IMR-90 (cell line): ENCODE measurements around the gene CUEDC2. TPM values are rescaled to one million over a fixed set of nuclear protein-coding genes. Genes with fewer than 3 reads are reported as not detected.

Experiments
- ATAC-seq: fragments of 200-7000 bp; cut with Tn5 transposase; 2 replicates; pipeline ENCODE4 v1.9.1; 2020; ENCODE audit warnings: low read depth, mild to moderate bottlenecking, moderate library complexity
- BruUV-seq: library from RNA; stranded (reverse); fragments of 400-500 nt; replicated peaks from 2 replicates; lab custom pipeline; 2021; lab: Mats Ljungman, UMichigan
- CTCF ChIA-PET: fragments of 300-600 bp; formaldehyde crosslinking; extraction: SDS; loops from one replicate; lab custom pipeline; 2021; ENCODE audit warnings: antibody characterized with exemption; lab: Yijun Ruan, JAX
- POLR2A ChIA-PET: fragments of 300-600 bp; sonication (Branson Sonifier 250); formaldehyde crosslinking; loops from one replicate; lab custom pipeline; 2022; ENCODE audit warnings: antibody characterized with exemption; ENCODE audit not compliant: unreplicated experiment; lab: Charles Lee
- DNase-seq: peaks from one replicate; pipeline ENCODE4 v3.0.0; 2013
- H2AFZ ChIP-seq: replicated peaks from 2 replicates; pipeline ENCODE3; 2013; ENCODE audit warnings: low read length, mild to moderate bottlenecking; ENCODE audit not compliant: poor library complexity
- H2AK5ac ChIP-seq: 2 replicates; pipeline ENCODE4 v1.6.1; 2013; ENCODE audit warnings: low read depth, low read length, inconsistent platforms
- H2AK9ac ChIP-seq: replicated peaks from 2 replicates; pipeline ENCODE3; 2013; ENCODE audit warnings: mild to moderate bottlenecking, low read depth, low read length, moderate library complexity; ENCODE audit not compliant: poor library complexity
- H2BK120ac ChIP-seq: 2 replicates; pipeline ENCODE4 v1.6.1; 2013; ENCODE audit warnings: low read depth, low read length, inconsistent platforms
- H2BK15ac ChIP-seq: 3 replicates; pipeline ENCODE4 v1.6.1; 2013; ENCODE audit warnings: low read depth, low read length, inconsistent platforms
- H2BK20ac ChIP-seq: 2 replicates; pipeline ENCODE4 v1.6.1; 2013; ENCODE audit warnings: low read depth, mild to moderate bottlenecking, inconsistent platforms, low read length, moderate library complexity
- H2BK5ac ChIP-seq: 2 replicates; pipeline ENCODE4 v1.6.1; 2013; ENCODE audit warnings: mild to moderate bottlenecking, low read depth, low read length, inconsistent platforms; ENCODE audit not compliant: poor library complexity, severe bottlenecking
- H3K14ac ChIP-seq: replicated peaks from 2 replicates; pipeline ENCODE4 v1.6.1; 2013; ENCODE audit warnings: low read depth, low read length, inconsistent platforms
- H3K18ac ChIP-seq: 2 replicates; pipeline ENCODE4 v1.6.1; 2013; ENCODE audit warnings: low read depth, low read length, control low read depth
- H3K23ac ChIP-seq: 2 replicates; pipeline ENCODE4 v1.6.1; 2013; ENCODE audit warnings: low read depth, low read length, inconsistent platforms
- H3K27ac ChIP-seq: 2 replicates; pipeline ENCODE4 v1.5.1; 2013; ENCODE audit warnings: mild to moderate bottlenecking, control low read depth, low read length; ENCODE audit not compliant: insufficient read depth
- H3K27me3 ChIP-seq: 2 replicates; pipeline ENCODE4 v1.6.1; 2013; ENCODE audit warnings: low read length; ENCODE audit not compliant: control insufficient read depth, insufficient read depth
- H3K36me3 ChIP-seq: 2 replicates; pipeline ENCODE4 v1.6.1; 2013; ENCODE audit warnings: low read length, mixed read lengths; ENCODE audit not compliant: control insufficient read depth, insufficient read depth
- H3K4ac ChIP-seq: 2 replicates; pipeline ENCODE4 v1.6.1; 2013; ENCODE audit warnings: low read depth, low read length, inconsistent platforms
- H3K4me1 ChIP-seq: 2 replicates; pipeline ENCODE4 v1.6.1; 2013; ENCODE audit warnings: low read length, mixed read lengths; ENCODE audit not compliant: control insufficient read depth, insufficient read depth
- H3K4me2 ChIP-seq: 2 replicates; pipeline ENCODE4 v1.6.1; 2013; ENCODE audit warnings: low read depth, mild to moderate bottlenecking, control low read depth, low read length, moderate library complexity
- H3K4me3 ChIP-seq: 2 replicates; pipeline ENCODE4 v1.5.1; 2013; ENCODE audit warnings: low read depth, mild to moderate bottlenecking, control low read depth, low read length, moderate library complexity; ENCODE audit not compliant: insufficient read depth
- H3K56ac ChIP-seq: 2 replicates; pipeline ENCODE4 v1.6.1; 2013; ENCODE audit warnings: low read length, inconsistent platforms; ENCODE audit not compliant: insufficient read depth; ENCODE audit errors: extremely low read depth
- H3K79me1 ChIP-seq, 2 experiments: 2 replicates each; pipeline ENCODE4 v1.6.1; 2013; ENCODE audit warnings: low read length in 2 of 2, inconsistent platforms in 1 of 2, low read depth in 1 of 2
- H3K9ac ChIP-seq: 2 replicates; pipeline ENCODE4 v1.6.1; 2013; ENCODE audit warnings: low read depth, low read length, control low read depth
- H3K9me1 ChIP-seq: 2 replicates; pipeline ENCODE4 v1.6.1; 2013; ENCODE audit warnings: low read length, inconsistent platforms; ENCODE audit not compliant: insufficient read depth
- H3K9me3 ChIP-seq: 2 replicates; pipeline ENCODE4 v1.6.1; 2013; ENCODE audit warnings: low read length; ENCODE audit not compliant: control insufficient read depth, insufficient read depth
- H4K20me1 ChIP-seq: 2 replicates; pipeline ENCODE4 v1.6.1; 2013; ENCODE audit warnings: low read length, inconsistent platforms; ENCODE audit not compliant: insufficient read depth
- H4K5ac ChIP-seq: 2 replicates; pipeline ENCODE4 v1.6.1; 2013; ENCODE audit warnings: mild to moderate bottlenecking, low read depth, low read length, control low read depth
- H4K8ac ChIP-seq, 2 experiments: 2 replicates each; pipeline ENCODE4 v1.6.1; 2013; ENCODE audit warnings: low read depth in 2 of 2, low read length in 2 of 2, control low read depth in 1 of 2, inconsistent platforms in 1 of 2
- H4K91ac ChIP-seq: 2 replicates; pipeline ENCODE4 v1.6.1; 2013; ENCODE audit warnings: low read depth, low read length, inconsistent platforms; ENCODE audit not compliant: insufficient read depth
- BHLHE40 ChIP-seq: fragments of 150-350 bp; IDR thresholded peaks from 2 replicates; pipeline ENCODE4 v1.6.1; 2016; ENCODE audit warnings: mild to moderate bottlenecking, low read depth, low read length
- CEBPB ChIP-seq: IDR thresholded peaks from 2 replicates; pipeline ENCODE4 v1.6.1; 2012; ENCODE audit warnings: low read depth, low read length, improper control_type of control experiment
- CHD1 ChIP-seq: IDR thresholded peaks from 2 replicates; pipeline ENCODE4 v1.6.1; 2012; ENCODE audit warnings: low read depth, low read length, improper control_type of control experiment
- CTCF ChIP-seq: conservative IDR thresholded peaks from 2 replicates; pipeline ENCODE4 v1.5.1; 2012; ENCODE audit warnings: mild to moderate bottlenecking, low read depth, low read length, improper control_type of control experiment
- ELK1 ChIP-seq: fragments of 150-350 bp; IDR thresholded peaks from 2 replicates; pipeline ENCODE4 v1.6.1; 2016; ENCODE audit warnings: low read depth, mild to moderate bottlenecking, low read length, moderate library complexity, borderline replicate concordance
- FOS ChIP-seq: fragments of 150-350 bp; IDR thresholded peaks from 2 replicates; pipeline ENCODE4 v1.6.1; 2016; ENCODE audit warnings: low read depth, low read length
- MAFK ChIP-seq: IDR thresholded peaks from 2 replicates; pipeline ENCODE4 v1.6.1; 2012; ENCODE audit warnings: low read depth, low read length, improper control_type of control experiment
- MAZ ChIP-seq: IDR thresholded peaks from 2 replicates; pipeline ENCODE4 v1.6.1; 2012; ENCODE audit warnings: low read depth, mild to moderate bottlenecking, low read length, improper control_type of control experiment, moderate library complexity, borderline replicate concordance
- MXI1 ChIP-seq: IDR thresholded peaks from 2 replicates; pipeline ENCODE4 v1.6.1; 2012; ENCODE audit warnings: low read depth, mild to moderate bottlenecking, low read length, moderate library complexity, borderline replicate concordance
- NFE2L2 ChIP-seq: fragments of 150-350 bp; IDR thresholded peaks from 2 replicates; pipeline ENCODE4 v1.6.1; 2016; ENCODE audit warnings: low read depth, mild to moderate bottlenecking, low read length
- POLR2A ChIP-seq: IDR thresholded peaks from 2 replicates; pipeline ENCODE4 v1.6.1; 2012; ENCODE audit warnings: mild to moderate bottlenecking, low read depth, low read length
- RAD21 ChIP-seq: IDR thresholded peaks from 2 replicates; pipeline ENCODE4 v1.6.1; 2012; ENCODE audit warnings: low read length, improper control_type of control experiment
- RCOR1 ChIP-seq: IDR thresholded peaks from 2 replicates; pipeline ENCODE4 v1.6.1; 2012; ENCODE audit warnings: mild to moderate bottlenecking, low read length, improper control_type of control experiment; ENCODE audit not compliant: insufficient replicate concordance
- RFX5 ChIP-seq: IDR thresholded peaks from 2 replicates; pipeline ENCODE4 v1.8.0; 2012; ENCODE audit warnings: low read depth, mild to moderate bottlenecking, low read length, moderate library complexity
- SMC3 ChIP-seq: fragments of 150-350 bp; IDR thresholded peaks from 2 replicates; pipeline ENCODE4 v1.6.1; 2016; ENCODE audit warnings: low read depth, mild to moderate bottlenecking, antibody characterized with exemption, low read length, moderate library complexity
- USF2 ChIP-seq: fragments of 150-350 bp; IDR thresholded peaks from 2 replicates; pipeline ENCODE4 v1.6.1; 2017; ENCODE audit warnings: mild to moderate bottlenecking, antibody characterized with exemption, low read length, low read depth
- WGBS, 2 experiments: methylation state at CpG; one replicate each; pipeline versions ENCODE4 v1.1.5 to v1.1.7; 2013; ENCODE audit warnings: missing lambda C conversion rate in 2 of 2; ENCODE audit not compliant: insufficient read length in 1 of 2; ENCODE audit errors: extremely low coverage in 2 of 2; 5-methylcytosine and 5-hydroxymethylcytosine counted together
- dilution Hi-C: fragments of 300-500 bp; cut with HindIII; formaldehyde crosslinking; loops from one replicate; pipeline ENCODE4 v1.14.3; 2018; ENCODE audit warnings: low sequenced_read_pairs; ENCODE audit not compliant: unreplicated experiment
- in situ Hi-C: fragments of 300-500 bp; cut with MboI; formaldehyde crosslinking; loops from 3 replicates; pipeline ENCODE4 v1.14.3; 2019; ENCODE audit warnings: low sequenced_read_pairs, inconsistent platforms, mixed read lengths
- intact Hi-C: fragments of 100-400 bp; cut with micrococcal nuclease; formaldehyde crosslinking; loops from 2 replicates; pipeline ENCODE4 v1.10.0; 2022
- polyA plus RNA-seq, 3 experiments: library from polyadenylated mRNA; depleted of rRNA; stranded (reverse); fragments of >200 nt; gene quantifications; 2 replicates each; pipeline ENCODE4 v1.2.3, GENCODE V29; 2012; ENCODE audit warnings: low replicate concordance in 1 of 3
- total RNA-seq: library from RNA; depleted of rRNA; stranded (reverse); fragments of >200 nt; gene quantifications from 2 replicates; pipeline ENCODE4 v1.2.3, GENCODE V29; 2012

The CUEDC2 gene
- total and polyA plus RNA-seq, 2 of the 4 experiments (the other 2 are of a cell fraction) = 55.7 to 84.9 TPM

GRCh38 chr10:102444851-102445250 is 12.5 kb upstream of the CUEDC2 start:
- no peak overlapping the region for H2BK20ac ChIP-seq
- no TSS peak for BruUV-seq
- H2AK5ac ChIP-seq = no peak overlapping the region
- no peak overlapping the region for H2BK120ac ChIP-seq
- ChIA-PET CTCF (interaction anchor here (0.6 kb wide), 1 partner anchor 17 kb away, joined by 4 read pairs; no protein-coding TSS in a partner anchor), POLR2A (no interaction called here)
- H3K9me1 ChIP-seq = peaks cover 5% of the 10 kb centered on the region; the same call in 1 of the 2 replicates
- no peak overlapping the region for H2AK9ac ChIP-seq
- H3K4me1 ChIP-seq = no peaks in the 10 kb centered on the region
- H3K18ac ChIP-seq = no peak overlapping the region
- no peak overlapping the region for H3K14ac ChIP-seq
- no peaks in the 10 kb centered on the region for H4K20me1 ChIP-seq
- no peak overlapping the region for H2BK15ac ChIP-seq
- H3K9me3 ChIP-seq = no peaks in the 10 kb centered on the region
- in situ Hi-C loops (no loop called here), dilution Hi-C loops (no loop called here), intact Hi-C loops (no loop called here)
- no CpG with 5 or more reads among the region's 2 CpGs for WGBS, 2 experiments
- TF ChIP-seq POLR2A = no peak
- TF ChIP-seq BHLHE40 = no peak
- no peak for TF ChIP-seq RAD21
- TF ChIP-seq USF2 = no peak
- TF ChIP-seq RCOR1 = no peak
- TF ChIP-seq SMC3 = no peak
- no peak for TF ChIP-seq ELK1
- TF ChIP-seq MAFK = no peak
- no peak for TF ChIP-seq MXI1
- no peak for TF ChIP-seq MAZ
- TF ChIP-seq FOS = no peak
- no peak for TF ChIP-seq CEBPB
- TF ChIP-seq RFX5 = no peak
- no peak for TF ChIP-seq CHD1
- no peak for TF ChIP-seq CTCF
- TF ChIP-seq NFE2L2 = no peak
- no peak overlapping the region for H3K9ac ChIP-seq
- H3K79me1 ChIP-seq = 0 out of 4 replicates have a peak, but pooled peaks cover under 1% of the 10 kb centered on the region in 2 experiments
- no peak overlapping the region for H4K8ac ChIP-seq
- no peak overlapping the region for H2AFZ ChIP-seq
- H3K56ac ChIP-seq = no peak overlapping the region
- H2BK5ac ChIP-seq = no peak overlapping the region
- no peaks in the 10 kb centered on the region for H3K36me3 ChIP-seq
- H3K27ac ChIP-seq = no peak overlapping the region
- no peak for DNase-seq
- no peak overlapping the region for H3K23ac ChIP-seq
- no peak overlapping the region for H3K4me3 ChIP-seq
- H4K5ac ChIP-seq = no peak overlapping the region
- H4K91ac ChIP-seq = no peak overlapping the region
- no peak for ATAC-seq
- no peak overlapping the region for H3K4ac ChIP-seq
- H3K4me2 ChIP-seq = no peak overlapping the region
- H3K27me3 ChIP-seq = peaks cover 5% of the 10 kb centered on the region
